Measurements from ENCODE around the gene PLOD1.

DNA sequence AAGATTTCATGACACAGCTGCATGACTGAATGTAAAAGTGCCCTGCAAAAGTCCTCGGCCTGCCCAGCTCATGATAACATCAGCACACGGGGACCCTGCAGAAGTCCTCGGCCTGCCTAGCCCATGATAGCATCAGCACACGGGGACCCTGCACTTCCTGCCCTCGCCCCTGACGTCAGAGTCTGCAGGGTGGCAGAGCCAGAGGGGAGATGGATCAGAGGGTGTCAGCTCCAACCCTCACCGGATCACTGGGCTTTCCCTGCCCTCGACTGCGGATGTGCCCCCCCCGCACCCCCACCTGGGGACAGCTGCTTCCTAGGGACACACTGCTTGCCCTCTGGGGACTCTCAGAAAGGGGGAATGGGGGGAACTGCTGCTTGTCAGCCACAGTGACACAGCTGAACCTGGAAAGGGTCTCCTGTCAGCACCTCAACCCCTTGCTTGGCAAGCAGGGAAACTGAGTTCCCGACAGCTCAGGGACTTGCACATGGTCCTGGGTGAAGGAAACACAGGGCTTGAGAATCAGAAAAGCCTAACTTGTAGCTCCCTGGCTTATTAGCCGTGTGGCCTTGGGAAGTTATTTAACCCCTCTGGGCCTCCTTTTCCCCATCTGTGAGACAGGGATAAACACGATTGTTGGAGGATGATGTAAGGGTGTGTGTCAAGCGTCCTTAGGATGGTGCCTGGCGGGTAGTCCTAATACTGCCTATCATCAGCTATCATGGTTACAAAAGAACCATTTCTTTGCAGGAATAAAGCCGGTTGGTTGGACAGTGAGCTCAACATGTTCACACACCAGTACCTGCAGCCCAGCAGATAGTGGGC, 76.4 kb downstream of the PLOD1 start:
- TF ChIP-seq, protein P1, sequence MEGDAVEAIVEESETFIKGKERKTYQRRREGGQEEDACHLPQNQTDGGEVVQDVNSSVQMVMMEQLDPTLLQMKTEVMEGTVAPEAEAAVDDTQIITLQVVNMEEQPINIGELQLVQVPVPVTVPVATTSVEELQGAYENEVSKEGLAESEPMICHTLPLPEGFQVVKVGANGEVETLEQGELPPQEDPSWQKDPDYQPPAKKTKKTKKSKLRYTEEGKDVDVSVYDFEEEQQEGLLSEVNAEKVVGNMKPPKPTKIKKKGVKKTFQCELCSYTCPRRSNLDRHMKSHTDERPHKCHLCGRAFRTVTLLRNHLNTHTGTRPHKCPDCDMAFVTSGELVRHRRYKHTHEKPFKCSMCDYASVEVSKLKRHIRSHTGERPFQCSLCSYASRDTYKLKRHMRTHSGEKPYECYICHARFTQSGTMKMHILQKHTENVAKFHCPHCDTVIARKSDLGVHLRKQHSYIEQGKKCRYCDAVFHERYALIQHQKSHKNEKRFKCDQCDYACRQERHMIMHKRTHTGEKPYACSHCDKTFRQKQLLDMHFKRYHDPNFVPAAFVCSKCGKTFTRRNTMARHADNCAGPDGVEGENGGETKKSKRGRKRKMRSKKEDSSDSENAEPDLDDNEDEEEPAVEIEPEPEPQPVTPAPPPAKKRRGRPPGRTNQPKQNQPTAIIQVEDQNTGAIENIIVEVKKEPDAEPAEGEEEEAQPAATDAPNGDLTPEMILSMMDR (IDR thresholded peaks at IDR 0.05; ENCODE audit: borderline replicate concordance, extremely low read depth, low read length, poor library complexity, severe bottlenecking) = no peak
- no peak for TF ChIP-seq EZH2 (IDR thresholded peaks at IDR 0.05; ENCODE audit: borderline replicate concordance, low read depth, low read length, severe bottlenecking)

All from DND-41 (cell line).